ENCODE results near the gene LITAFD. TPM values are rescaled to one million over a fixed set of nuclear protein-coding genes. Genes with fewer than 3 reads are reported as not detected.
"Not testable (repeated sequence)": the region's sequence is repeated elsewhere in the genome, so short reads cannot be mapped to it uniquely, and the experiment has no call there.

LITAFD gene
- total RNA-seq = not detected
- long read RNA-seq = 0 reads

DNA sequence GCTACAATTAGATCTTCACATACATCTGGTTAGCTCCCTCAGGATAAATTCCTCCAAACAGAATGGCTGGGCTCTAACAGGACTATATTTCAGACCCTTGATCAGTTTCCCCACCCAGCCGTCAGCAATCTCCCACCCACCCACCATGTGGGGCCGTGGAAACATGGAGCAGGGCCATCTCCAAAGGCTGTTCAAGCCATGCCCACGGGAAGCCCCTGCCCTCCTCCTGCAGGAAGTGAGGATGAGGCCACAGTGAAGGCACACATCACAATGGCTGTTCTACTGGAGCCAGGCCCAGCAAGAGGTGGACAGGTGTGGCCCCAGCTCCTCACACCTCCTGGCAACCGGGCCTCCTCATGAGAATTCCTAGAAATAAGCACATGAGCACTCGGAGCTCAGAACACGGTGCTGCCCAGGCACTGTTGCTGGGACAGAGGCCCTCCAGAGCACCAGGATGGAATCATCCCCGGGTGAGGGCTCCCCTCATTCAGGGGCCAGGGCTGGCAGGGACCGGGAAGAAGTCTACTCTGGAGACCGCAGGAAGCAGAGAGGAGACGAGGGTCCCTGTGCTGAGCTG lies at the start of gene LITAFD:
LITAFD (plus strand) TSS at position 311 of the 577 bp plus-strand sequence. CDS start 2,005 bp downstream, outside the sequence.
- intact Hi-C loops (cut with DNase I) = no loop called here
- no peak for ATAC-seq
- DNase-seq (ENCODE audit: missing footprints) = no peak

DNA sequence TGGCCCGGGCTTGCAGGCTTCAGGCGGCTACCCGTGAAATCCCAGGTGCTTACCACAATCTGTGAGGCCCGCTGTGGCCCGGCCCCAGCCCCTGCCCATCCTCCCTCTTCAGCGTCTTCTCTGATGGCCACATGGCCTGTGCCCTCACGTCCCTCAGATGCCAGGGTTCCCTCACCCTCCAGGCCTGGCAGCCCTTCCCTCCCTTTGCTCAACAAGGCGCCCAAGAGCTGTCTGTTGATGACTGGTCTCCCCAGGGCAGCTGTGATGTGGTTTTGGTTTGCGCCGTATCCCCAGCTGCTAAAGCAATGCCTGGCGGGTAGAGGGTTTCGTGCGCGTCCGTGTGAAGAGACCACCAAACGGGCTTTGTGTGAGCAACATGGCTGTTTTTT lies 49.4 kb upstream of the LITAFD start:
- no peak for DNase-seq (ENCODE audit: missing footprints)
- intact Hi-C loops (cut with DNase I) = no loop called here
- no peak for ATAC-seq

- intact Hi-C loops (cut with DNase I); DNase-seq (ENCODE audit: missing footprints); ATAC-seq: not testable (repeated sequence)
Observed at GRCh38 chr16:8836797-8837196, 45.4 kb upstream of the LITAFD start.

DNA sequence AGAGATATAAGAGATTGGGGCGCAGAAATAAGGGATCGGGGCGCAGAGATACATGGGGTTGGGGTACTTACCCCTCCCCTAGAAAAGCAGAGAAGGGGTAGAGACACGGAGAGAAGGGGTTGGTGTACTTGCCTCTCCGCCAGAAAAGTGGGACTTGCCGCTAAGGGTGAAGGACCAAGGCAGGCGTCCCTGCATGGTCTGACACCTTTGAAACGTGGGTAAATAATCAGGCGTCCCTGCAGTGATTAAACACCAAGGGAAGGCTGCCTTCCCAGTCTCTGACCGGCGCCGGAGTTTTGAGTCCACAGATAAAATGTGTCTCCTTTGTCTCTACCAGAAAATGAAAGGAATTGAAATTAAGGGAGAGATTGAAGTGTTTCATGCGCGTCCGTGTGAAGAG lies 44.6 kb upstream of the LITAFD start:
- intact Hi-C loops (cut with DNase I); ATAC-seq; DNase-seq (ENCODE audit: missing footprints): not testable (repeated sequence)

GRCh38 chr16:8842016-8842415 lies 40.1 kb upstream of the LITAFD start:
- intact Hi-C loops (cut with DNase I); DNase-seq (ENCODE audit: missing footprints); ATAC-seq: not testable (repeated sequence)

DNA sequence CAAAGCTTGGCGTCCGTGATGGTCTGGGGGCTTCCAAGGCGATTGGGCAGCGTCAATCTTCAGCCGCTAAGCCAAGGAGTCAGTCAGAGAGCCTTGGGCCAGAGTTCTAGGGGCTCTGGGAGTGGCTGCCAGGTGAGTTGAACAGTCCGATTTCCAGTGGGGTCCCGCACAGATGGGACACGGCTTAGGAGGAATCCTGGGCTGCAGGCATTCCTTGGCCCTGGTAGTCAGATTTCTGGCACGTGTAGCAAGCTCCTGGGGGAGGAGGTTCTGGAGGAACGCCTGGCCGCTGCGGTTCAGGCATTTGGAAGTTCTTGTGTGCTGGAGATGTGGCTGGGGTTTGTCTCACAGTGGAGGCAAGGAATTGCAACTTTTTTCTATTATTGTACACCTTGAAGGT lies 38.9 kb upstream of the LITAFD start:
- DNase-seq (ENCODE audit: missing footprints); intact Hi-C loops (cut with DNase I); ATAC-seq: not testable (repeated sequence)

DNA sequence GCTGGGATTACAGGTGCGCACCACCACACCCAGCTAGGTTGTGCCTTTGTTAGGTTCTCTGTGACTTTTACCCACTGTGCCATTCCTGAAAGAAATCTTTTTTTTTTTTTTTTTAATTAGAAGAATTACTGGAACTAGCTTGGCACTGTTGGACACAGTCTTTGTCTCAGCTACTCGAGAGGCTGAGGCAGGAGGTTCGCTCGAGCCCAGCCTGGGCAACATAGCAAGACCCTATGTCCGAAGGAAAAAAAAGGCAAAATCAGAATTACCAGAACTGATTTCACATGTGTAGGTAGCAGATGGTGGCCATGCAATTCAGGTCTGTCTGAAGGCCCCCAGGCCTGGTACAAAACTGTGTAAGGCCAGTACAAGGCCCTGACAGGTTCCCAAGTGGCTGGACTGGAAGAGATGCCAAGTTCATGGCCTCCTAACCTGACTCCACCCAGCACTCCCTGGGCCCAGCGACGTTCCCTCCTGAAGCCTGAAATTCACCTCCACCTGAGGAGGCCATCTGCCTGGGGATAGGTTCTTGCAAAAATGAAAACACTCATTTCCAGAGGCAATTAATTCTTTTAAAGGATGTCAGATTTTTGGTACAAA lies 36.4 kb upstream of the LITAFD start:
- intact Hi-C loops (cut with DNase I) = no loop called here
- no peak for DNase-seq (ENCODE audit: missing footprints)
- no peak for ATAC-seq

GRCh38 chr16:8846401-8846932 lies 35.7 kb upstream of the LITAFD start:
- no peak for ATAC-seq
- intact Hi-C loops (cut with DNase I) = no loop called here
- DNase-seq (ENCODE audit: missing footprints) = no peak

- DNase-seq (ENCODE audit: missing footprints) (no peak), ATAC-seq (no peak)
- intact Hi-C loops (cut with DNase I) = no loop called here
Observed at GRCh38 chr16:8847145-8847544, 35.0 kb upstream of the LITAFD start.

DNA sequence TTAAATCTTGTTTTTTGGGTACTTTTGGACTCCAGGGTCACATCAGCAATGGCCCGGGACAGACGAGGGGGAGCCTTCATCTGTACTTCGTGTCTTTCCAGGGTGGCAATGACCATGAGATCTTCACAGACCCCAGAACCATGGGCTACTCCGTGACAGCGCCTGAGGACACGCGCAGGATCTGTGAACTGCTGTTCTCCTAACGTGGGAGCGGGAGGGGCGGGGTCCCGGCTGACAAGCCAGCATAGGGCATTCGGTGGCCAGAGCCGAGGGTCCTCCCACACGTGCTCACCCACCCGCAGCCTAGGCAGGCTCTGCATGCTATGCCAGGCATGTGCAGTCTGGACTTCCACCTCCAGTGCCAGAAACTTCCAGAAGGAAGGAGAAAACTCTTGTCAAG lies 34.5 kb upstream of the LITAFD start:
- ATAC-seq = no peak
- intact Hi-C loops (cut with DNase I) = no loop called here
- DNase-seq (ENCODE audit: missing footprints) = no peak

- intact Hi-C loops (cut with DNase I) = no loop called here
- ATAC-seq = peak; percentile 23
- DNase-seq (ENCODE audit: missing footprints) = no peak
Observed at GRCh38 chr16:8848231-8848938, 33.8 kb upstream of the LITAFD start.

DNA sequence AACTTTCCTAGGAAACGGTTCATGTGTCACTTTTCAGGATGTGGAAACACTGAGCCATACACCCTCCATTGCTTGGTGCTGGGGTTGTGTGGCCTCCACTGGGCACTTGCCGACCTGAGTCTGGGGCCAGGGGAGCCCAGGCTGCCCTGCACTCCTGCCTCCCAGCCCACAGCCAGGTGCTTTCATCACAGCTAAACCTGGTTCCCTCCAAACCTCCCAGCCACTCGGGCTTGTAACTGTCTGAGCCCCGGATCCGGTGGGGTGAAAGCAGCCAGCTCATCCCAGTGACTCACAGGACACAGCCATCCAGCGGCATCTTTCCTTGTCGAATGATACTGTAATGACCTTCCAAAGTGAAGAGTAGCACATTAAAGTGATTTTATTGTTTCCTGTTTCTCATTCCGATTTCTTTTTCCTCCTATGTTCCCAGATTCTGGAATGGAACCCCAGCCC lies 33.2 kb upstream of the LITAFD start:
- intact Hi-C loops (cut with DNase I) = no loop called here
- DNase-seq (ENCODE audit: missing footprints) (no peak), ATAC-seq (no peak)

DNA sequence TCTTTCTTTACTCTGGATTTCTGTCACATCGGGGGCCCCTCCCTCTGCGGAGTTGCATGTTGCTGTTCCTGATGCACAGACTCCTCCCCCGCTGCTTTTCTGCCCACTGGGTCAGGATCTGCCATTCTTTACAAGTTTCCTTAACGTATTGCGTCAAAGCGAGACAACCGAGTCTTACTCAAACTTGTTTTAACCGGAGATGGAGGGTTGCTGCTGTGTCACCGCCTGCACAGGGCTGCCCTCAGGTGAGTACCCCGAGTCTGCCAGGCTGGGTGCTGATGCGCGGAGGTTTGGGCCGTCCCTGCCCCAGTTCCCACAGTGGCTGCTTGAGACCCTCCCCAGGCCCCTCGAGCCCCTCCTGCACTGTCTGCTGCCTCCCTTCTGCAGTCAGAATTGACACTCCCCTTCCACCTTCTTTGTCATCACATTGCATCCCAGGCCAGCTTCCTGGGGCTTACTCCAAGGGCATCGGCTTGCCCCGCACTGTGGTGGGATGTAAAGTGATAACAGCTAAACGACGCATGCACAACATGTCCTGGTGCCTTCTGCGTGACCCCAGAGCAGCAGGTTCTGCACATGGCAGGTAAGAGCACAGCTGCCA lies 32.6 kb upstream of the LITAFD start:
- ATAC-seq (no peak), DNase-seq (ENCODE audit: missing footprints) (no peak)
- intact Hi-C loops (cut with DNase I) = no loop called here

- DNase-seq (ENCODE audit: missing footprints) (peak; percentile 81), ATAC-seq (peak; percentile 52)
- intact Hi-C loops (cut with DNase I) = no loop called here
Observed at GRCh38 chr16:8850279-8850885, 31.8 kb upstream of the LITAFD start.

DNA sequence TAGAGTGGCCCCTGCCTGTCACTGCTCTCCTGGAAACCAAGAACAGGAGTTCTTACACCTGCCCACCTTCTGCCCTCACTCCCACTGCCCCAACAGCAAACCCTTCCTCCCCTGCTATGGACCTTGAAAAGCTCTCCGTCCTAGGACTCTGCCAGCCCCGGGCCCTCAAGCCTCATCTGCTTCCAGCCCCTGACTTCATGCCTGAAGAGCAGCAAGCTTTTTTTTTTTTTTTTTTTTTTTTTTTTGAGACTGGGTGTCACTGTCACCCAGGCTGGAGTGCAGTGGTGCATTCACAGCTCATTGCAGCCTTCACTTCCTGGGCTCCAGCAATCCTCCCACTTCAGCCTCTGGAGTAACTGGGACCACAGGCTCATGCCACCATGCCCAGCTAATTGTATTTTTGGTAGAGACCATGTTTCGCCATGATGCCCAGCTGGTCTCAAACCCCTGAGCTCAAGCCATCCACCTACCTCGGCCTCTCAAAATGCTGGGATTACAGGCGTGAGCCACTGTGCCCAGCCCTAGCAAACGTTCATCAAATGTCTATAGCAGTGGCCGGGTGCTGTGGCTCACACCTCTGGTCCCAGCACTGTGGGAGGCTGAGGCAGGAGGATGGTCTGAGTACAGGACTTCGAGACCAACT lies 30.3 kb upstream of the LITAFD start:
- ATAC-seq (no peak), DNase-seq (ENCODE audit: missing footprints) (no peak)
- intact Hi-C loops (cut with DNase I) = no loop called here

DNA sequence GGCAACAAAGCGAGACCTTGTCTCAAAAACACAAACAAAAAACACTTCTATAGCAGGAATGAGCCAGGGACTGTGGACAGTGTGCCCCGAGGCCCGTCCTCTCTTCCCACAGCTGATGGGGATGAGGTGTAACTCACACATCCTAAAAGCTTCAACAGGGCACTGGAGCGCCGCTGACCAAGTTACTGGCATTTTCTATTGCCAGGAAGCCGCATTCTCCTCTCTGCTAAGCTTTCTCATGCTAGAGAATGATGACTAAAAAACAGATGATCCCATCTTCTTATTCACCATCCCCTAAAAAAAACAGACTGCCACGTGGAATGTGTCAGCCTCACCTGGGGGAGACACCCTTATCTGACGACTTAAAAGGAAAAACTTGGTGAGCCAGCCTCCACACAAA lies 29.6 kb upstream of the LITAFD start:
- DNase-seq (ENCODE audit: missing footprints) (no peak), ATAC-seq (no peak)
- intact Hi-C loops (cut with DNase I) = no loop called here

- intact Hi-C loops (cut with DNase I) = no loop called here
- no peak for DNase-seq (ENCODE audit: missing footprints)
Observed at GRCh38 chr16:8853150-8853549, 29.0 kb upstream of the LITAFD start.

DNA sequence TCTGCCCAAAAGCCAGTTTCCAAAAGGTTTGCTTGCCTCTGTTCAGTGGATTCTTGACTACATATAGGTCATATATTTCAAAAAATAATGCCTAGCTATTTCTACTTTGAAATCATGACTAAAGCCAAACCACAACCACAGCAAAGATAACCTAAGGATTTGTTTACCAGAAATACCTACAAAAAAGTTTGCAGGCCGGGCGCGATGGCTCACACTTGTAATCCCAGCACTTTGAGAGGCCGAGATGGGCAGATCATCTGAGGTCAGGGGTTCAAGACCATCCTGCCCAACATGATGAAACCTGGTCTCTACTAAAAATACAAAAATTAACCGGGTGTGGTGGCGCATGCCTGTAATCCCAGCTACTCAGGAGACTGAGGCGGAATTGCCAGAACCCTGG lies 28.5 kb upstream of the LITAFD start:
- intact Hi-C loops (cut with DNase I) = no loop called here
- ATAC-seq (no peak), DNase-seq (ENCODE audit: missing footprints) (no peak)

More at GRCh38 chr16:8853150-8853549, 29.0 kb upstream of the LITAFD start:
- no peak for ATAC-seq
